HCT116 (cell line): Measurements from ENCODE around the gene DLX4. TPM values are rescaled to one million over a fixed set of nuclear protein-coding genes. Genes with fewer than 3 reads are reported as not detected.

Source experiments
- ATAC-seq: fragments of 200-7000 bp; cut with Tn5 transposase; 2 replicates; pipeline ENCODE4 v1.9.1; 2020; ENCODE audit warnings: mild to moderate bottlenecking, moderate library complexity
- BruUV-seq: library from RNA; stranded (reverse); fragments of 400-500 nt; replicated peaks from 2 replicates; lab custom pipeline; 2021; lab: Mats Ljungman, UMichigan
- CTCF ChIA-PET: fragments of 300-600 bp; sonication (Branson Sonifier 250); formaldehyde crosslinking; loops from one replicate; lab custom pipeline; 2021; ENCODE audit warnings: antibody characterized with exemption; lab: Charles Lee
- POLR2A ChIA-PET: fragments of 300-600, 350-600 bp; sonication (Branson Sonifier 250); formaldehyde crosslinking; loops from one replicate; lab custom pipeline; 2021; ENCODE audit warnings: antibody characterized with exemption; lab: Charles Lee
- RAD21 ChIA-PET, 2 experiments: fragments of 300-600 bp; sonication (Branson Sonifier 250); formaldehyde crosslinking; loops; one replicate each; lab custom pipeline; 2023; ENCODE audit warnings: low total read pairs in 2 of 2; ENCODE audit not compliant: uncharacterized antibody in 2 of 2, unreplicated experiment in 2 of 2, low non-redundant PET in 1 of 2; lab: Charles Lee
- DNase-seq: peaks from one replicate; pipeline ENCODE4 v3.0.0-alpha.2; 2010; ENCODE audit warnings: low read depth, low spot score
- H2AFZ ChIP-seq: fragments of 200-600 bp; shearing (Covaris generic), sonication (generic); 2 replicates; pipeline ENCODE4 v1.6.1; 2017; ENCODE audit warnings: low read depth, mixed run types, mixed read lengths, antibody characterized with exemption, low read length; ENCODE audit not compliant: poor library complexity, severe bottlenecking
- H3K27ac ChIP-seq: 2 replicates; pipeline ENCODE4 v1.5.1; 2012; ENCODE audit warnings: low read depth, low read length
- H3K27me3 ChIP-seq: fragments of 200-600 bp; sonication (generic); 2 replicates; pipeline ENCODE4 v1.6.1; 2016; ENCODE audit warnings: mixed run types, low read length, mixed read lengths; ENCODE audit not compliant: insufficient read depth
- H3K36me3 ChIP-seq, 2 experiments: fragments of 200-500 bp in 1 of 2; fragments of 200-600 bp in 1 of 2; sonication (Bioruptor generic) in 1 of 2; sonication (generic) in 1 of 2; 2 replicates each; pipeline versions ENCODE4 v1.5.1 to v1.6.1; 2014 to 2016; ENCODE audit warnings: low read length in 2 of 2, inconsistent platforms in 1 of 2, mixed read lengths in 1 of 2, mixed run types in 1 of 2; ENCODE audit not compliant: insufficient read depth in 2 of 2, control insufficient read depth in 1 of 2
- H3K4me1 ChIP-seq, 2 experiments: fragments of 200-600 bp in 1 of 2; sonication (generic) in 1 of 2; 2 replicates each; pipeline versions ENCODE4 v1.5.1 to v1.6.1; 2012 to 2017; ENCODE audit warnings: low read length in 2 of 2, inconsistent platforms in 1 of 2, mild to moderate bottlenecking in 1 of 2, mixed read lengths in 1 of 2, mixed run types in 1 of 2, moderate library complexity in 1 of 2; ENCODE audit not compliant: insufficient read depth in 2 of 2, control insufficient read depth in 1 of 2
- H3K4me2 ChIP-seq: fragments of 200-600 bp; sonication (generic); 2 replicates; pipeline ENCODE4 v1.6.1; 2017; ENCODE audit warnings: mixed run types, low read length, mixed read lengths
- H3K4me3 ChIP-seq, 2 experiments: fragments of 200-600 bp in 1 of 2; sonication (generic) in 1 of 2; replicated peaks in 1 of 2; 2 replicates each; pipeline ENCODE4 v1.5.1; 2011 to 2016; ENCODE audit warnings: low read length in 2 of 2, control low read depth in 1 of 2, low read depth in 1 of 2, mild to moderate bottlenecking in 1 of 2, mixed read lengths in 1 of 2, mixed run types in 1 of 2
- H3K79me2 ChIP-seq: fragments of 200-600 bp; sonication (generic); 2 replicates; pipeline ENCODE4 v1.6.1; 2017; ENCODE audit warnings: mild to moderate bottlenecking, mixed run types, low read length, moderate library complexity, mixed read lengths; ENCODE audit not compliant: insufficient read depth
- H3K9ac ChIP-seq: fragments of 200-600 bp; sonication (generic); 2 replicates; pipeline ENCODE4 v1.6.1; 2016; ENCODE audit warnings: low read length, mixed read lengths
- H3K9me2 ChIP-seq: fragments of 200-600 bp; sonication (generic), shearing (Covaris generic); 2 replicates; pipeline ENCODE4 v1.6.1; 2017; ENCODE audit warnings: mixed run types, mild to moderate bottlenecking, moderate library complexity; ENCODE audit not compliant: insufficient read depth
- H3K9me3 ChIP-seq, 2 experiments: fragments of 200-500 bp in 1 of 2; fragments of 200-600 bp in 1 of 2; sonication (Bioruptor generic) in 1 of 2; sonication (generic) in 1 of 2; 2 replicates each; pipeline ENCODE4 v1.6.1; 2014 to 2017; ENCODE audit warnings: low read length in 2 of 2, mixed read lengths in 2 of 2, inconsistent platforms in 1 of 2, low read depth in 1 of 2, mild to moderate bottlenecking in 1 of 2, mixed run types in 1 of 2, moderate library complexity in 1 of 2; ENCODE audit not compliant: control insufficient read depth in 1 of 2, insufficient read depth in 1 of 2
- H4K20me1 ChIP-seq: fragments of 200-600 bp; sonication (generic), shearing (Covaris generic); 2 replicates; pipeline ENCODE4 v1.6.1; 2017; ENCODE audit warnings: mixed run types, mild to moderate bottlenecking, moderate library complexity; ENCODE audit not compliant: insufficient read depth
- CBX3 ChIP-seq: IDR thresholded peaks from 2 replicates; pipeline ENCODE4 v1.6.1; 2012; ENCODE audit warnings: low read depth
- CEBPB ChIP-seq: IDR thresholded peaks from 2 replicates; pipeline ENCODE4 v1.6.1; 2012; ENCODE audit warnings: low read depth
- EGR1 ChIP-seq: IDR thresholded peaks from 2 replicates; pipeline ENCODE4 v1.6.1; 2012; ENCODE audit warnings: low read depth
- ELF1 ChIP-seq: IDR thresholded peaks from 2 replicates; pipeline ENCODE4 v1.6.1; 2012; ENCODE audit warnings: low read depth, borderline replicate concordance
- EZH2 ChIP-seq: fragments of 200-600 bp; sonication (generic); IDR thresholded peaks from 2 replicates; pipeline ENCODE4 v1.6.1; 2017; ENCODE audit warnings: antibody characterized with exemption, mixed run types
- EZH2phosphoT487 ChIP-seq: fragments of 200-600 bp; IDR thresholded peaks from 2 replicates; pipeline ENCODE4 v1.6.1; 2018; ENCODE audit warnings: antibody characterized with exemption, borderline replicate concordance
- FOSL1 ChIP-seq: IDR thresholded peaks from 2 replicates; pipeline ENCODE4 v1.6.1; 2012; ENCODE audit warnings: low read depth
- POLR2A ChIP-seq: IDR thresholded peaks from 2 replicates; pipeline ENCODE4 v1.7.0; 2011; ENCODE audit warnings: borderline replicate concordance; ENCODE audit not compliant: insufficient read depth, insufficient read length; ENCODE audit errors: extremely low read depth
- POLR2AphosphoS5 ChIP-seq: IDR thresholded peaks from 2 replicates; pipeline ENCODE4 v1.6.1; 2011; ENCODE audit warnings: mild to moderate bottlenecking, low read depth, low read length, moderate library complexity
- RAD21 ChIP-seq: IDR thresholded peaks from 2 replicates; pipeline ENCODE4 v1.6.1; 2012; ENCODE audit warnings: low read depth, mild to moderate bottlenecking
- REST ChIP-seq: IDR thresholded peaks from 2 replicates; pipeline ENCODE4 v1.6.1; 2012; ENCODE audit warnings: low read depth
- SIN3A ChIP-seq: IDR thresholded peaks from 2 replicates; pipeline ENCODE4 v1.6.1; 2012; ENCODE audit warnings: low read depth
- SP1 ChIP-seq: IDR thresholded peaks from 2 replicates; pipeline ENCODE4 v1.6.1; 2012; ENCODE audit warnings: low read depth
- SRF ChIP-seq: IDR thresholded peaks from 2 replicates; pipeline ENCODE4 v1.6.1; 2012; ENCODE audit warnings: low read depth
- TCF7L2 ChIP-seq: IDR thresholded peaks from 2 replicates; pipeline ENCODE4 v1.7.0; 2011; ENCODE audit warnings: borderline replicate concordance, inconsistent platforms; ENCODE audit not compliant: insufficient read depth, insufficient read length; ENCODE audit errors: extremely low read depth
- YY1 ChIP-seq: IDR thresholded peaks from 2 replicates; pipeline ENCODE4 v1.6.1; 2011; ENCODE audit warnings: low read length, low read depth, moderate library complexity, mild to moderate bottlenecking; ENCODE audit not compliant: insufficient replicate concordance; ENCODE audit errors: extremely low read depth
- ZFX ChIP-seq: fragments of 450-650 bp; IDR thresholded peaks from 2 replicates; pipeline ENCODE4 v1.6.1; 2017
- ZNF274 ChIP-seq: fragments of 200-500 bp; sonication (Bioruptor generic); IDR thresholded peaks from 2 replicates; pipeline ENCODE4 v1.6.1; 2014; ENCODE audit warnings: mild to moderate bottlenecking, low read depth, low read length, inconsistent platforms
- intact Hi-C: fragments of 100-400 bp; cut with micrococcal nuclease; formaldehyde crosslinking; loops from 2 replicates; pipeline ENCODE4 v1.10.0; 2022
- total RNA-seq: library from RNA; stranded (reverse); gene quantifications from one replicate; pipeline ENCODE4 v1.2.1, GENCODE V29; 2021; ENCODE audit not compliant: unreplicated experiment
- TF ChIP-seq, protein P1 (sequence below), 3 experiments: fragments of 200-600 bp in 1 of 3; sonication (generic) in 1 of 3; IDR thresholded peaks in 2 of 3; conservative IDR thresholded peaks in 1 of 3; 2 replicates each; pipeline ENCODE4 v1.5.1; 2012 to 2017; ENCODE audit warnings: low read depth in 2 of 3, low read length in 2 of 3, antibody characterized with exemption in 1 of 3, borderline replicate concordance in 1 of 3, control low read depth in 1 of 3, mild to moderate bottlenecking in 1 of 3, mixed read lengths in 1 of 3, mixed run types in 1 of 3, moderate library complexity in 1 of 3; ENCODE audit not compliant: insufficient read depth in 1 of 3

Gene DLX4
- total RNA-seq, 1 experiment from 2014 or later = 14.0 TPM

GRCh38 chr17:49946964-49947584, 21.9 kb upstream of the DLX4 start:
- no peaks in the 10 kb centered on the region for H3K36me3 ChIP-seq
- RAD21 ChIA-PET = no interaction called here
- no peaks in the 10 kb centered on the region for H4K20me1 ChIP-seq
- H2AFZ ChIP-seq = no peak overlapping the region
- H3K4me2 ChIP-seq = no peak overlapping the region
- DNase-seq = no peak
- H3K79me2 ChIP-seq = no peaks in the 10 kb centered on the region
- ATAC-seq = no peak
- peaks cover 7% of the 10 kb centered on the region for H3K27me3 ChIP-seq
- H3K9ac ChIP-seq = no peak overlapping the region
- H3K9me2 ChIP-seq = no peaks in the 10 kb centered on the region
- H3K27ac ChIP-seq = no peak overlapping the region
- intact Hi-C loops = no loop called here
- TF ChIP-seq REST = no peak
- TF ChIP-seq SRF = no peak
- no peak for TF ChIP-seq CEBPB
- no peak for TF ChIP-seq EZH2phosphoT487
- no peak for TF ChIP-seq RAD21
- TF ChIP-seq FOSL1 = no peak
- no peak for TF ChIP-seq EGR1
- no peak for TF ChIP-seq ELF1
- no peak for TF ChIP-seq SP1
- TF ChIP-seq CBX3 = no peak
- TF ChIP-seq ZNF274 = no peak
- no peak for TF ChIP-seq ZFX
- TF ChIP-seq POLR2AphosphoS5 = no peak
- no peak for TF ChIP-seq POLR2A
- TF ChIP-seq, protein P1, sequence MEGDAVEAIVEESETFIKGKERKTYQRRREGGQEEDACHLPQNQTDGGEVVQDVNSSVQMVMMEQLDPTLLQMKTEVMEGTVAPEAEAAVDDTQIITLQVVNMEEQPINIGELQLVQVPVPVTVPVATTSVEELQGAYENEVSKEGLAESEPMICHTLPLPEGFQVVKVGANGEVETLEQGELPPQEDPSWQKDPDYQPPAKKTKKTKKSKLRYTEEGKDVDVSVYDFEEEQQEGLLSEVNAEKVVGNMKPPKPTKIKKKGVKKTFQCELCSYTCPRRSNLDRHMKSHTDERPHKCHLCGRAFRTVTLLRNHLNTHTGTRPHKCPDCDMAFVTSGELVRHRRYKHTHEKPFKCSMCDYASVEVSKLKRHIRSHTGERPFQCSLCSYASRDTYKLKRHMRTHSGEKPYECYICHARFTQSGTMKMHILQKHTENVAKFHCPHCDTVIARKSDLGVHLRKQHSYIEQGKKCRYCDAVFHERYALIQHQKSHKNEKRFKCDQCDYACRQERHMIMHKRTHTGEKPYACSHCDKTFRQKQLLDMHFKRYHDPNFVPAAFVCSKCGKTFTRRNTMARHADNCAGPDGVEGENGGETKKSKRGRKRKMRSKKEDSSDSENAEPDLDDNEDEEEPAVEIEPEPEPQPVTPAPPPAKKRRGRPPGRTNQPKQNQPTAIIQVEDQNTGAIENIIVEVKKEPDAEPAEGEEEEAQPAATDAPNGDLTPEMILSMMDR (IDR thresholded peaks at IDR 0.05 in 2 of 3, conservative IDR thresholded peaks at IDR 0.05 in 1 of 3; ENCODE audit: borderline replicate concordance in 1 of 3, insufficient read depth in 1 of 3, low read depth in 2 of 3, low read length in 2 of 3) = no peak
- no peak for TF ChIP-seq EZH2
- TF ChIP-seq SIN3A = no peak
- no peak for TF ChIP-seq TCF7L2
- no peak for TF ChIP-seq YY1
- peaks cover 6 to 10% of the 10 kb centered on the region in 2 experiments; a peak in 3 of 4 replicates for H3K4me1 ChIP-seq
- no peak overlapping the region for H3K4me3 ChIP-seq
- CTCF ChIA-PET = no interaction called here
- POLR2A ChIA-PET = no interaction called here
- no TSS peak for BruUV-seq
- H3K9me3 ChIP-seq = no peaks in the 10 kb centered on the region
